Measurements from ENCODE around the gene SUGP1. TPM values are rescaled to one million over a fixed set of nuclear protein-coding genes. Genes with fewer than 3 reads are reported as not detected.
"Not testable (repeated sequence)": the region's sequence is repeated elsewhere in the genome, so short reads cannot be mapped to it uniquely, and the experiment has no call there.

Gene SUGP1
- total RNA-seq, 4 donors from 2014 or later = 20.0 to 45.1 (median 37.4) TPM

DNA sequence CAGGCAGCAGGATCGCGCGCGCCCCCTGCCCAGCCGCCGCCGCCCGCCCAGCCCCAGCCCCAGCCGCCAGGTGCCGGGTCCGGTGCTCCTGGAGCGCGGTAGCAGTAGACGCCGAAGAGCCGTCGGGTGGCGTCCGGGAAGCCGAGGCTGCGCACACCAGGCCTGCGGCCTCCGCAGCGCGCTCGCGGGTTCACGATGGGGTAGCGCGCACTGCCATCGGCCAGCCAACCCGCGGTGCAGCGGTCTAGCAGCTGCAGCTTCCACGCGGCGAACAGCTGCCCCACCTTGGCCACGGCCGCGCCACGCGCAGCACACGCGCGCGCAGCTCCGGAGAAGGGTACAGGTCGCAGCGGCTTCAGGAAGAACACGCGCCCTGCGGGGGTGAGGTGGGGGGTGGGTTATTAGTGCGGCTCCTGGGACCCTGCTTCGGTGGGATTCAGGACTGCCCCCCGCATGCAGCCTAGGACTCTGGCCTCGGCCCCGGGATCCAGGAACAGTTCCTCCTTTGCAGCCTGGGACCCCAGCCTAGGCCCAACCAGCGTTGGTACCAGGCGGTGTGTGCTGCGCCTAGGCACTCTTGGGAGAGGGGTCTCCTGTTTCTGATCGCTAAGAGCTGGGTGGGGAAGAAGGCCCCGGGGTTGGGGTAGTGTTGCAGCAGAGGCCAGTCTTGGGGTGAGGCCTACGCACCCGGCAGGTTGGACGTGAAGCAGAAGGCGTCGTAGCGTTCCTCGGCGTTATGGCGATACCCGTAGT is 62.3 kb downstream of the SUGP1 start:
- no peak for TF ChIP-seq POLR2A (IDR thresholded peaks at IDR 0.05)
- TF ChIP-seq, protein P1, sequence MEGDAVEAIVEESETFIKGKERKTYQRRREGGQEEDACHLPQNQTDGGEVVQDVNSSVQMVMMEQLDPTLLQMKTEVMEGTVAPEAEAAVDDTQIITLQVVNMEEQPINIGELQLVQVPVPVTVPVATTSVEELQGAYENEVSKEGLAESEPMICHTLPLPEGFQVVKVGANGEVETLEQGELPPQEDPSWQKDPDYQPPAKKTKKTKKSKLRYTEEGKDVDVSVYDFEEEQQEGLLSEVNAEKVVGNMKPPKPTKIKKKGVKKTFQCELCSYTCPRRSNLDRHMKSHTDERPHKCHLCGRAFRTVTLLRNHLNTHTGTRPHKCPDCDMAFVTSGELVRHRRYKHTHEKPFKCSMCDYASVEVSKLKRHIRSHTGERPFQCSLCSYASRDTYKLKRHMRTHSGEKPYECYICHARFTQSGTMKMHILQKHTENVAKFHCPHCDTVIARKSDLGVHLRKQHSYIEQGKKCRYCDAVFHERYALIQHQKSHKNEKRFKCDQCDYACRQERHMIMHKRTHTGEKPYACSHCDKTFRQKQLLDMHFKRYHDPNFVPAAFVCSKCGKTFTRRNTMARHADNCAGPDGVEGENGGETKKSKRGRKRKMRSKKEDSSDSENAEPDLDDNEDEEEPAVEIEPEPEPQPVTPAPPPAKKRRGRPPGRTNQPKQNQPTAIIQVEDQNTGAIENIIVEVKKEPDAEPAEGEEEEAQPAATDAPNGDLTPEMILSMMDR (IDR thresholded peaks at IDR 0.05) = no peak
- no peaks in the 10 kb centered on the region for H3K36me3 ChIP-seq
- DNase-seq = no peak
- H3K9me3 ChIP-seq = no peaks in the 10 kb centered on the region
- no peak overlapping the region for H3K4me3 ChIP-seq (replicated peaks in 1 of 3)
- H3K27me3 ChIP-seq = no peaks in the 10 kb centered on the region
- H3K4me1 ChIP-seq = peaks cover 6 to 7% of the 10 kb centered on the region in 2 donors
- no peak overlapping the region for H3K27ac ChIP-seq
- 66 to 87% methylated on average over 29 to 44 of the region's 72 CpGs for WGBS, 2 donors
- intact Hi-C loops (cut with DNase I) = no loop called here

DNA sequence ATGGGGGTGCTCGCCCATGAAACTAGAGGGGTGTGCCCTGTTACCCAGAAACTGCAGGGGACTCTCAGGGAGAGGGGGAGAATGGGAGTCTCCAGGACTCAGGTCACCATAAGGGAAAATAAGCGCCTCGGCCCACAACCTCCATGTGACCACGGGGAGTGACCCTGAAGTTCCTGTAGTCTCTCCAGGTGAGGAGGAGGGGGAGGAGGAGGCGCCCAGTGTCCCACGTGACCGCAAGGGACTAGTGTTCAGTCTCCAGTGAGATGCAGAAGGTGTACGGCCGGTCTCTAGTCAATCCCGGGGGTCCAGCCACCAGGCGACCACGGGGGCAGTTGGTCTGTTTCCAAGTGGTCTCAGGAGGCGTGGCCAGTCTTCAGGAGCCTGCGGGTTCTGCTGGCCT is 63.2 kb downstream of the SUGP1 start:
- intact Hi-C loops (cut with DNase I) = no loop called here
- Histone ChIP-seq H3K27me3 (no peaks in the 10 kb centered on the region), H3K4me1 (peaks cover 6 to 7% of the 10 kb centered on the region in 2 donors), H3K27ac (no peak overlapping the region), H3K4me3 (replicated peaks in 1 of 3) (no peak overlapping the region), H3K9me3 (no peaks in the 10 kb centered on the region), H3K36me3 (no peaks in the 10 kb centered on the region)
- no peak for TF ChIP-seq POLR2A (IDR thresholded peaks at IDR 0.05)
- TF ChIP-seq, protein P1 (IDR thresholded peaks at IDR 0.05) = no peak
- WGBS, 2 donors = 40 to 63% methylated on average over 7 to 14 of the region's 14 CpGs
- DNase-seq = no peak

DNA sequence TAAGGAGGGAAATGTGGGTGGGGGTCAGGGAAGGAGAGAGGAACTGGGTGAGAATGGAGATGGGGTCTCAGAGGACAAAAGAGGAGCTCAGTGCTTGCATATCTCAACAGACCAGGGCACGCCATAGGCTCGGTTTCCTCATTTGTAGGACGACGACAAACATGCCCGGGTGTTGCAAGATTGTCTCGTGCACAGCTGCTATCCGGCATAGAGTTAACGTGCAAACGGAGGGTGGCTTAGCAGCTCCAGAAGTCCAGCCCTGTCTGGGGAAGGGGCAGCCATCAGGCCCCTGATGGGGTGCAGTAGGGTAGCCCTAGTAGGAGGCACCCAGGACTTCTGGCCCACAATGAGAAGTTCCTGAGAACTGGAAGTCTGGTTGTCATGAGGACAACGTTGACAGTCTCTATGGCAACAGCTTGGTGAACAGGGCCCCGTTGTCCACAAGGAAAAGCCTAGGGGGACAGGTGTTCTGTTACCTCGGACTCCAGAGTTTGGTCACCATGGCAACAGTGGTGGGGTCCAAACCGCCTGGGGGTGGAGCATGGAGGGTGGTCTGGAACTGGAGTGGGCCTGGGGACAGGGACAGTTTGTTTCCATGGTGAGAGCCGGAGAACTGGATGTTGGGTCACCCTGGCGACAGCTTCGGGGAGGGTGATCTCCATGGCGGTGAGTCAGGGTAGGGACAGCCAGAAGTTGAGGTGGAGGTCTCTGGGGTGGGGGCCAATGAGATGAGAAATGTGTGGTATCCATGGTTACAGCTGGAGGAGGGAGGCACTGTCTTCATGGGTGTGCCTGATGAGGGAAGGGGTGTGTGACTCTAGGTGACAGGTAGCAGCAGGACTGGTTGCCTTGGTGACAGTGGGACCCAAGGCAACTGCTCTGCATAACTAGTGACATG is 64.0 kb downstream of the SUGP1 start:
- no peaks in the 10 kb centered on the region for H3K9me3 ChIP-seq
- H3K27ac ChIP-seq = no peak overlapping the region
- no peak for DNase-seq
- intact Hi-C loops (cut with DNase I) = no loop called here
- H3K27me3 ChIP-seq = no peaks in the 10 kb centered on the region
- no peak for TF ChIP-seq POLR2A (IDR thresholded peaks at IDR 0.05)
- TF ChIP-seq, protein P1 (IDR thresholded peaks at IDR 0.05) = no peak
- no peaks in the 10 kb centered on the region for H3K36me3 ChIP-seq
- H3K4me3 ChIP-seq (replicated peaks in 1 of 3) = no peak overlapping the region
- H3K4me1 ChIP-seq = peaks cover 2% of the 10 kb centered on the region in 2 donors
- 61 to 69% methylated on average over 16 to 17 of the region's 17 CpGs for WGBS, 2 donors

DNA sequence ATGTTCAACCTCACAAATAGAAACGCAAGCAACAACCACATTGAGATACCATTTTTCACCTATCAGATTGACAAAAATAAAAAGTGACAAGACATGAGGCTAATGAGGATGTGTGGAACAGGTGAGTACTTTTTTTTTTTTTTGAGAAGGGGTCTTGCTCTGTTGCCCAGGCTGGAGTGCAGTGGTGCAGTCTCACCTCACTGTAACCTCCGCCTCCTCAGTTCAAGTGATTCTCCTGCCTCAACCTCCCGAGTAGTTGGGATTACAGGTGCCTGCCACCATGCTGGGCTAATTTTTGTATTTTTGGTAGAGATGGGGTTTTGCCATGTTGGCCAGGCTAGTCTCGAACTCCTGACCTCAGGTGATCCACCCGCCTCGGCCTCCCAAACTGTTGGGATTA is 66.9 kb downstream of the SUGP1 start:
- H3K9me3 ChIP-seq; H3K4me1 ChIP-seq; H3K27ac ChIP-seq; DNase-seq; intact Hi-C loops (cut with DNase I); H3K27me3 ChIP-seq; H3K36me3 ChIP-seq; H3K4me3 ChIP-seq (replicated peaks in 1 of 3): not testable (repeated sequence)
- 85 to 86% methylated on average over 6 of the region's 6 CpGs for WGBS, 2 donors

DNA sequence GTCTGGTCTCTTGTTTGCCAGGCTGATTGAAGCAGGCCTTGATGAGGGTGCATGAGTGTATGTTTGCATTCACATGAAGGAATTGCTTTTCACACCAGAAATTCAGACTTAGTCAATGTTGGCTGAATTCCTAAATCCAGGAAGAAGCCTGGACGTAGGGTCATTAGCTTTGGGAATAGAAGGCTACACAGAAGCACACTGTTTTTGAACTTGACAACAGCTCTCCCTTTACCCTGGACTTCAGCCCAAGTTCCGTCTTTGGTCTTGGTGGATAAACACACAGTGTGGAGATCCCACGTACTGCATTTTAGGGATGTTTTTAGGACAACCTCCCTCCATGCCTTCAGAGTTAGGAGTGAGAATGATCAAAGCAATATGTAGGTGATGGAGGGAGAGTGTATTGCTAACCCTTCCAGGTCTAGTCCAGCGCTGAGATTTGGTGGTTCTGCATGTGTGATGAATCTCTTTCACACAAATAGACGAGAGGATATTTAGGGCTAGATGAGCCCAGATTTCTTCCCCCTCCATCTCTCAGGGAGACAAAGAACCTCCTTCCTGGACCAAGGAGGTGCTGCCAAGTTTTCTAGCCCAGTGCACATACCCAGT is 70.0 kb downstream of the SUGP1 start:
- no peak for DNase-seq
- 54 to 57% methylated on average over 5 of the region's 5 CpGs for WGBS, 2 donors
- Histone ChIP-seq H3K4me1 (no peaks in the 10 kb centered on the region), H3K27ac (no peak overlapping the region), H3K27me3 (no peaks in the 10 kb centered on the region), H3K36me3 (no peaks in the 10 kb centered on the region), H3K4me3 (replicated peaks in 1 of 3) (no peak overlapping the region), H3K9me3 (no peaks in the 10 kb centered on the region)
- intact Hi-C loops (cut with DNase I) = no loop called here
- no peak for TF ChIP-seq POLR2A (IDR thresholded peaks at IDR 0.05)
- TF ChIP-seq, protein P1 (IDR thresholded peaks at IDR 0.05) = no peak
